Fibroblast of the conjunctiva (primary cell): Measurements from ENCODE around the gene GBX2.

Experiments
- DNase-seq: peaks from one replicate; pipeline ENCODE4 v3.0.0-alpha.2; 2010; ENCODE audit warnings: low read depth

Gene GBX2

DNA sequence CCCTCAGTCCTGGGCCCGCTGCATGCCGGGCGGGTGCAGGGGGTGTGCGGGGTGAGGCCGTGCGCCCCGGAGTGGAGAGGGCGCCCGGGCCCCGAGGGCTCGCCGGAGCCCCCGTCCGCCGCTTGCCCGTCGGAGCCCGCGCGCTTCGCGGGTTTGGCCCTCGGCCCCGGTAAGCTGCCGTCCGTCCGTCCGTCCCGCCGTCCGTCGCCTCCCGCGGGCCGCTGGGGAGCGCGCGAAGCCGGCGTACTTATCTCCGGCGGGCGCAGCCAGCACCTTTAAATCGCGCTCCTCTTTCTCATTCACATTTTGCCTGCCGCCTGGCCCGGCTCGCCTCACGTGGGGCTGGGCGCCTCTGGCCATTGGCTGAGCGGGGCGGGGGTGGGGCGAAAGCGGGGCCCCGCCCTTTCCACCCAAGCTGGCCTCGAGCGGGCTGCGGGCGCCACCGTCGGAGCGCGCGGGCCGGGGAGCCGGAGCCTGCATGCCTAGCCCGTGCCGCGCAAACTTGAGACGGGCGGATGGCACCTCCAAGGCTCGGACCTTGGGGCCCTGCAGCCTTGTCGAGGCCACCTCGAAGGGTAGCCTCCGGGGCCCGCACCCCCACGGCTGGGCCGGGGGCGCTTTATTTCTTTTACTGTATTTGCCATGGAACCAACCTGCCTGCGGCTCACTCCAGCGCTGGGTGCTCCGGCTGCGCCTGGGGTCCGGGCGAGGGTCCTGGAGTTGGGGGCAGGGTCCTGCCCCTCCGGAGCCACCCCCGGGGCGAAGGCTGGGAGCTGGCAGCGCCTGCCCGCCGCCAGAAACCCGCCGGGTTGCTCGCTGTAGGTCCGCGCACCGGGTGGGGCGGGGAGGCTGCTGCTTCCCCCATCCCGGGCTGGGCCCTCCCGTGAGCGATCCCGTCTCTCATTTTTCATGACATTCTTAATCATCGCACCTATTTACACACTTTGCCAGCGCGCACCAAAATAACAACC is at the start of gene GBX2:
Gene GBX2, minus strand, starts transcription at position 277 of the 971 bp plus-strand sequence. CDS start 415 bp downstream, outside the sequence.
- no peak for DNase-seq

DNA sequence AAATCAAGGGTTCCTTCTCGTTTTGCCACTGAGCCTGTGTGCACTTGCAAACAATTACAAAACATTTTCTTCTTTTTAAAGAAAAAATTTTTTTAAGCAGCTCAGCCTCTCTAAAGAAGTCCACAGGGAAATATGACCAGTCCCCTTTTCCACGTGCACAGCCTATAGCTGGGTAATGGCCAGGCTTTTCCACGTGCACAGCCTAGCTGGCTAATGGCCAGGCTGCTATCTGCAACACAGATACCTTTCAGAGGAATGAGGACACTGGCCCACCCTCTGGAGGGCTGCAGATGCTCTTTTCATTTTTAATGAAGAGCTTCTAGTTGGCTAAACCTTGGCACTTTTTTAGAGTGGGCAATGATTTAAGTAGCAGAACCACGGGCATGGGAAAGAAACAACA is 49.7 kb upstream of the GBX2 start:
- DNase-seq = no peak

GRCh38 chr2:236216711-236217110 is 48.5 kb upstream of the GBX2 start:
- DNase-seq = no peak

DNA sequence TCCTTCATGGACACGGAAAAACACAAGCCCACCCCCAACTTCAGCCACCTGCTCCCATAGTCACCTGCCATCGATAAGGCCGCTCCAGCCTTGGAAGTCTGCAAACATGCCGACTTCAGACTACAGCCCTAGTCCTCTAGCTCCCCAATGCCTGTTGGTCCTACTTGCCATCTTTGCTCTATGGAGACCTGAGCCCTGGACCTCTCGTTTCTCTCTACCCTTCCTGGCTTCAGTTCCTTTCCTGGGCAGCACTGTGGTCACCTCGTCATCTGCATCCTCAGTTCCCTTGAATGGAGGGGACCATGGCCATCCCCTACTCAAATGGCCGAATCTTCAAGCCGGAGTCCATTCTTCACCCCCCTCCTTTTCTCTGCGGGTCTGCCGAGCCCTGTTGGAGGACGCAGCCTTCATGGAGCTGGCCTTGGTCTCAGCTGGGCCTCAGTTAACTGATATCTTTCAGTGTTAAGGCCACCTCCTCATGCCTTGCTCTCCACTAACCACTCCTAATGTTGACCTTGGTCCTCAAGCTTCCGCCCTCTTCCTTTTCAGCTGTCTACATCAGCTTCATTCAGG is 47.7 kb upstream of the GBX2 start:
- DNase-seq = no peak

GRCh38 chr2:236215196-236215595 is 47.0 kb upstream of the GBX2 start:
- DNase-seq = no peak

GRCh38 chr2:236214376-236214995 is 46.3 kb upstream of the GBX2 start:
- no peak for DNase-seq

DNA sequence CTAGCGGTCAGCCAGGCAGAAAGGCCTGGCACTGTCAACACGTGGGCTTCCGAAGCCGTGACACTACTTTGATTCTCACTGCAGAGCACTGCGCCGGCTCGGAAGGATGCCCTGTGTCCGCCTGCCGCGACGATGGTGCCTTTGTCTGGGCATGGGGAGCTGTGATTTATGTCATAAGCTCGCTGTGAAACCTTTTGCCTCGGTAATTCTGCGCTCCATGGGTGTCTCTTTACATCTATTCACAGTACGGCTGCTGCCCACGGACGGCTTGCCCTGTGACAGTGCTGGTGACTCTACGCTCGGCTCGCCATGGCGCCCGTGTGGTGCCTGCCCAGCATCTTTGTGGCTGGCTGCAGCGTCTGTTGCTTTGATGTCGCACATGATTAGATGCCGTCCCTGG is 43.1 kb upstream of the GBX2 start:
- no peak for DNase-seq

DNA sequence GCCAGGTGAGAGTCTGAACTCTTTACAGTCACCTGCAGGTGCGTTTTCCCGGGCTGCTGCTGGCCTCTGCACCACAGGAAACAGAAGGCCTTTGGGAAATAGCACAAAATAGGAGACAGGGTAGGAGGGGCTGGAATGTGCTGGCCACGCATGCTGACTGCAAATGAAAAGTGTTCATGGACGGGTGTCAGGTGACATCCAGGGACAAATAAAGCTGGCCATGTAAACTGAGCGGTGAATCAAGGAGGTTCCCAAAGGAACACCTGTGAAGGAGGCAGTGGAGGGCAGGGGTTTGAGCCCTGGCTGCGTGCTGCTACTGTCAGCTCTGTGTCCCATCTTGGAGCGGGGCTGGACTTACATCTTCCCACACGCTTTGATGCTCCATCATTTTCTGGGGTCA is 42.4 kb upstream of the GBX2 start:
- DNase-seq = no peak

DNA sequence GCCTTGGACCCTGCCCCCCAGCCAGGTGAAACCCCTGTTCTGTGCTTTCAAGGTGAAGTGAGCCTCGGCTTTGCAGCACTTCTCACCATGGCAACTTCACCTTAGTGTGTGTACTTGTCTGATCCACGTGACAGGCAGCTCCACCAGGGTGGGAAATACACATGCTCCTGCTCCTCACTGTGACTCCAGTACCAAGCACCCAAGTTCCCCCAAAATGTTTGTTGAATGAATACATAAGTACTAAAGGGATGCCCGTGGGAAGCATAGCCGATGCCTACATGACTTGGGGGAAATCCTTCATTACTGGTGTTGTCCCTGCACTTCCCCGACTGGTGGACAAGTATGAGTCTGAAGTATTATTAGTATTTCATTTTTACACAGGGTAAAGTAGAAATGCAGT is 41.8 kb upstream of the GBX2 start:
- DNase-seq = no peak

DNA sequence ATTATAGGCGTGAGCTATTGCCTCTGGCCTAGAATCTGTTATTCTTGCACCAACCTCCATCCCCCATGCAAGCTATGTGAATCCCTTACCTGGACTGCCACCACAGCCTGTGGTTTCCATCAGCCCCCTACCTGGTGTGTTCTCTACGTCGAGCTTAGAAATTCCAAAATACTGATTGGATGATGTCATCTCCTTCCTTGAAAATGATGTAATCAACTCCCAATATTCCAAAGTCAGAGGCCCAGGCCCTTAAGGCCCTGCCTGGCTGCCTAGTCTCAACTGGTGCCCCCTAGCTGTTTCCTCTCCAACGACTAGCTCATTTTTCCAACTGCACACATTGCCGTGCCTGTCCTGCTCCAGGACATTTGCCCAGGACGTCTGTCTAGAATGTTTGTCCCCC is 41.3 kb upstream of the GBX2 start:
- DNase-seq = no peak

GRCh38 chr2:236208019-236208926 is 40.1 kb upstream of the GBX2 start:
- DNase-seq = no peak

GRCh38 chr2:236207472-236207871 is 39.3 kb upstream of the GBX2 start:
- no peak for DNase-seq

DNA sequence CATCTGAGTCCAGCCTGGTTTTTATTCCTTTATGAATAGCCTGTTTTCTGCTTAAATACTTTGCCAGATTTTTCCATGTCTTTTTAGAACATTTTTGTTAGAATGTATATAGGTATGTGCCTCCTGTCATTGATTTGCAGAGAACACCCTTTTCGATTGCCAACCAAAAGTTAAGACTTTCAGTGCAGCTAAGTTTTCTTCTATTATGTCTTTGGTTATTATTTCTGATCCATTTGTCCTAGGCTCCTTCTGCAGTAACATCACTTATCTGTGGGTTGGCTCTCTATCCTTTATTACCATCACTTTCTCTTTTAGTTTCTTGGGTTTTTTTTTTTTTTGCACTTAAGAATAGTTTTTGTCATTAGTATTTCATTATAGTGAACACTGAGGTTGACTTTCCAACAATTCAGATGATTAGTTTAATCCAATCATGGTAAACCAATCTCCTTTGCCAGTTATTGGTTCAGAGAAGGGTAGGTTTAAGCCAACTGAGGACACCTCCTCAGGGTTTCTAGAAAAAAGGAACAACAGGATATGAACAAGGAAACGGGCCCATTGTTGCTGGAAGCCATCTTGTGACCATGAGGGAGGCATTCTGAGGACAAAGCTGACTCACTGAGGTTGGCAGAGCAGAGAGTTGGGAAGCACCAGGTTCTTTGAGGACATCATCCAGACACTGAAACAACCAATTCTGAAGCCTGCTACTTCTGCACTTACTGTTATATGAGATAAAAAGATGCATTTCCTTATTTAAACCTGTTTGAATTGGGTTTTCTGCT is 37.9 kb upstream of the GBX2 start:
- DNase-seq = no peak

- DNase-seq = no peak
Measured at GRCh38 chr2:236204953-236205352, 36.8 kb upstream of the GBX2 start.

DNA sequence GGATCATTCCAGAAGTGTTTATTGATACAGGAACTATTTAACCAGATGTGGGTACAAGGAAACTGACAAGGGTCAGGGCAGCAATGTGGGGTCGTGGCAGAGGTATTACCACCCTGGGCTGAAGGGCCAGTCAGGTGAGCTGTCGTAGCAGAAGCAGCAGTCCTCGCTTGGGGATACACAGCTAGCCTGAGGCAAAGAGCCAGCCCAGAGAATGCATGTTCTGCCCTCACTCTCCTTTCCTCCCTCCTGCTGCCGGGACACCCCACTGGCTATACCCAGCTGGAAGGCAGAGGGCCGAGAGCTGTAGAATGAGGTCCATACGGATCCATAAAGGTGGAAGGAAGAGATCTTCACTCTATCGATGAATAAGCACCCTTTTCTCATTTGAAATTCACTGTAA is 32.2 kb upstream of the GBX2 start:
- no peak for DNase-seq

- DNase-seq = no peak
Measured at GRCh38 chr2:236196366-236196765, 28.2 kb upstream of the GBX2 start.

GRCh38 chr2:236195726-236196125 is 27.5 kb upstream of the GBX2 start:
- no peak for DNase-seq

GRCh38 chr2:236194786-236195185 is 26.6 kb upstream of the GBX2 start:
- DNase-seq = no peak

DNA sequence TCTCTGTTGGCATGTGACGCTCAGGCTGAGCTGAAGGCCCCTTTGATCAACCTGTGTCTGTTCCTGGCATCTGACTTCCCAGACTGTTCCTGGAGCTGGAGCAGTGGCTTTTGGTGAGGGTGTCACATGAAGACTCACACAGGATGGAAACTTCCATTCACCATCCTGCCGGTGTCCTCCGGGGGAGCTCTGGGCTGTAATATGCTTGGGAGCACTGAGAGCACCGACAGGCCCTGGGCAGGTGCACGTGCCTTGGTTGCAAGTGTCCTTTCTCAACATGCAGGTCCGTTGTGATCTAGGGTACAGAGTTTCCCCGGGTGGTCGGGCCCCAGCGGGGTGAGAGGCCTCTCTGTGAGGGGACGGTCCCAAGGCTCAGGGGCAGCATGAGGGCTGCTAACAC is 24.8 kb upstream of the GBX2 start:
- DNase-seq = no peak

GRCh38 chr2:236190674-236191073 is 22.5 kb upstream of the GBX2 start:
- no peak for DNase-seq

GRCh38 chr2:236184701-236185100 is 16.5 kb upstream of the GBX2 start:
- DNase-seq = no peak
